ENCODE data around the gene PCNX2. TPM values are rescaled to one million over a fixed set of nuclear protein-coding genes. Genes with fewer than 3 reads are reported as not detected.

Gene PCNX2
- total RNA-seq, 1 donor from 2014 or later = 5.5 TPM

DNA sequence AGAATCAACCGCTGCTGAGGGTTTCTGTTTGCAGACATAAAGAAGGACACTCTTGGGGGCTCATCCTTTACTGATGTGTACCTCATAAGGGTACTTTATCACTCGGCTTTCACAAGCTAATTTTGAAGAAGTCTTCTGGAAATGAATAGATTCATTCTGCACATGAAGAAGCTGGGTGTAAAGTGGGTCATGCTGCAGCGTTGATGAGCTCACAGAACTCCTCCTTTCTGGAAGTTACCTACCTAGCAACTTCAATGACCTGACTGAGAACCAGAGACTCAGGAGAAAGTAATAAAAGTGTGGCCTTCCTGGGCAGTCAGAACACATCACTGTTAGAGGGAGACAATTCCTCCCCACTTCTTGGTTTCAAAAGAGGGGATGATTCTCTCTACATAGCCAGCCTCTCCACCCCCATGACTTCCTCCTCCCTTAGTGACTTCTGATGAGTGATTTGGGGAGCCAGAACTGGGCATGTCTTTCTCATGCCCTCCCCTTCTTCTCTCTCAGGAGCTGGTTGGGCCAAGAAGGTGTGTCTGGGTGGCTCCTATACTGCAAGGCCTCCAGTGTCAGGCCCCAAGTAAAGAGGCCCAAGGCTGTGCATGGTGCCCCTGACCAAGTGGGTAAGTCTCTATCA, 27.0 kb downstream of the PCNX2 start:
- no peak for DNase-seq (ENCODE audit: extremely low read depth, low read depth, low spot score)

DNA sequence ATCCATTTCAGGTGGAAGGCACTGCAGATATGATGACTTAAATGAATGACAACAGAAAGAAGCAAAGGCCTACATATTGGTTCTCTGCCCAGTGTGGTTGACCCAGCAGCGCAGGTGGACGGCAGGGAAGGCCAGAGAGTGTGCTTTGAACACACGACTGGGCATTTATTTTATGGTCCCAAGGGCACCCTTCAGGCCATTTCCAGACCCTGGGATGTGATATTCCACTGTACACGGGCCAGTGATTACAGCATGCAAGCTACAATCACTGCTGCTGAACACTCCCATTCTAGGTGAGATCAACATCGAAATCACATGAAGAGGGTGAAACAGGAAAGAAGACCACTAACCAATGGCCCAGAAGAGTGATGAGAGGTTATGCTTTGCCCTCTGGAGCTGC, 33.8 kb downstream of the PCNX2 start:
- DNase-seq (ENCODE audit: extremely low read depth, low read depth, low spot score) = no peak

DNA sequence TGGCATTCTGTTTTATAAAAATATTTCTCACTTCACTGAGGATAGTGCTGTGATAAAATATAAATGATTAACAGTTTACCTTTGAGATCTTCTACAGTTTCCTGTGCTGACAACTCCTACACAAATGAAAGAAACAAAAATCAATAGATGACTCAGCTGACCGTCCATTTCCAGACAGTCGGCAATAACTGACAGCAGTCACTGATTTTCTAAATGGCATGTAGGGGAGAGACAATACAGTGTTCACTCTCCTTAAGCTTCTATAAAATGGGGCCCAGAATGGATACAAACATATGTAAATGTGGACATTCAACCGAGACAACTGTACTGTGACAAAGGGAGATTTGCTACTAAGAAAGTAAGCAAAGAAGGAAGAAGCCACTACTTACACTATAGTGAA, 34.3 kb downstream of the PCNX2 start:
- no peak for DNase-seq (ENCODE audit: extremely low read depth, low read depth, low spot score)

DNA sequence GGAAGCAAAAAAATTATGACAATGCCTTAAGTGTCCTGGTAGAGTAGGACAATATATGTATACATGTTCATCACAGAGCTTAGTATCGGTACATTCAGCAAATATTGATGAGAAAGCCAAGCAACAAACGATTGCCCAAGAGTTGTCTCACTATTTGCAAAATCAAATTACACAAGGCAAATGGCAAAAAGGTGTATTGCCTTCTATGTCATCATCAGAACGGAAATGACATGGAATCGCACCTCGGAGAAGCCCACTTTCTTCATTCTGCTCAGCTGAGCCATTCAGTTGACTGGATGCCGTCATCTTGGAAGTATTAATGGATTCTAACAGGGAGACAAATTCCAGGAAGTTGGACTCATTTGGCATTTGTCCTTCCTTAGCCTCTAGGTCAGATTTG, 37.7 kb downstream of the PCNX2 start:
- no peak for DNase-seq (ENCODE audit: extremely low read depth, low read depth, low spot score)

DNA sequence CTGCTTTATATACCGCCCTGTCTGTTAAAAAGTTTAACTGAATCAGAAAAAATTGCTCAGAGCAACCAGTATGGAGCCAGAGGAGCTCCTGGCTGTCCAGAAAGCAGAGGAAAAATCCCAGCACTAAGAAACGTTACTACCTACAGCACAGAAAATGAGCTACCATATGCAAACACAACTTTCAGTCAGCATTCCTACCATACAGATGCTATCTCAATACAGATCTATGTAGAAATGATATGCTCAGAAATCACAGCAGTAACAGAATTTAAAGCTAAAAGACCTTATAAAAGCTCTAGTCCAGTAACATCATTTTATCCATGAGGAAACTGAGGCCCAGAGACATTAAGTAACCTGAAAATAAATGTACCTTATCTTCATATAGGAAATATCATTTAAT, 38.7 kb downstream of the PCNX2 start:
- no peak for DNase-seq (ENCODE audit: extremely low read depth, low read depth, low spot score)

DNA sequence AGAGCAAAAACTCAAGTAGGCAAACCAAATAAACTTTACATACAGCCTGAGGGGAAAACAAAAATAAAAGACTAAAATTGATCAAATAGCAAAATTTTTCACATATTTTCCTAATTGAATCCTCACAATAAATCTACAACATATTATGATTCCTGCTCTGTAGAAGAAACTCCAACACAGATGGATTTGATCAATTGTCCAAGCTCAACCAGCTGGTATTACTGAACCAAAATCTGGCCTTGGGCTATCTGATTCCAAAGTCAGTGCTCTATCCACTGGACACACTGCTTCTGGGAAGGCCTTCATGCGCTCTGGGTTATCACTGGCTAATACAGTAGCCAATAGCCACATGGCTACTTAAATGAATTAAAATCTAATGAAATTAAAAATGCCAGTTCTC, 39.3 kb downstream of the PCNX2 start:
- DNase-seq (ENCODE audit: extremely low read depth, low read depth, low spot score) = no peak

DNA sequence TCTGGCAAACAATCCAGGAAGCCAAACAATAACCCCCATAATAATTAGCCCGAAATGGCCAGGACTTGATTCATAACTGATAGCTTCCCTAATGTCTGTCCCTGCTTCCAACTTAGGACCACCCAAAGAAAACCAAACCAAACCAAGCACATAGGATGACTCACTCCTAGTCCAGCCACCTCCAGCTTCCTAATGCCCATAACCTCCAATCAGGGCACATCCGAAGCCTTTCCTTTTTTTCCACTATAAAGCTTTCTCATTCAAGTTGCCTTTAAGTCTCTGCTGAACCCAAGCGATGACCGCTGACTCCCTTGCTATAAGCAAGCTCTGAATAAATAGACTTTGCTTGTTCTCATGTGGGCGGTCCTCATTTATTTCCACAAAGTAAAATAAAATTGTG, 40.4 kb downstream of the PCNX2 start:
- DNase-seq (ENCODE audit: extremely low read depth, low read depth, low spot score) = no peak

DNA sequence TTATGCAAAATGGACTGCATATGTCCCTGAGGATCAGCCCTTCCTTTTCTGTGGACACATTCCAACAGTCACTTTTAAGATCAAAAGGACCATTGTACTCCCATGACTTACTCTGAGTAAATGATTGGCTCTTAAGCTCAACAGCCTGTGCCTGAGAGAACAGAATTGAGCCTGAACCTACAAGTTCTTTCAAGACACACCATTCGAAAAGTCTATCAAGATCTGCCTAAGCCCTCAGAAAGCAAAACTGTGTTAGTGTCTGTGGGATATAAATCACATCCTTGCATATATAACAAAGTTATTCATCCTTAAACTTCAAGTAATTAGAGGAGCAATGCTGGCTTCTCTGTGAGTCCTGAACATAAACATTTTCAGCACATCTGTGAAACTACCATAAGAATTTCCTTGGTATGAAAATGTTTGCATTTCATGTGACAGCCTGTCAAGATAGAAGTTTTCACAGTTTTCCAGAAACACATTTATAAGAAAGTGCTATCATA, 41.6 kb downstream of the PCNX2 start:
- no peak for DNase-seq (ENCODE audit: extremely low read depth, low read depth, low spot score)

DNA sequence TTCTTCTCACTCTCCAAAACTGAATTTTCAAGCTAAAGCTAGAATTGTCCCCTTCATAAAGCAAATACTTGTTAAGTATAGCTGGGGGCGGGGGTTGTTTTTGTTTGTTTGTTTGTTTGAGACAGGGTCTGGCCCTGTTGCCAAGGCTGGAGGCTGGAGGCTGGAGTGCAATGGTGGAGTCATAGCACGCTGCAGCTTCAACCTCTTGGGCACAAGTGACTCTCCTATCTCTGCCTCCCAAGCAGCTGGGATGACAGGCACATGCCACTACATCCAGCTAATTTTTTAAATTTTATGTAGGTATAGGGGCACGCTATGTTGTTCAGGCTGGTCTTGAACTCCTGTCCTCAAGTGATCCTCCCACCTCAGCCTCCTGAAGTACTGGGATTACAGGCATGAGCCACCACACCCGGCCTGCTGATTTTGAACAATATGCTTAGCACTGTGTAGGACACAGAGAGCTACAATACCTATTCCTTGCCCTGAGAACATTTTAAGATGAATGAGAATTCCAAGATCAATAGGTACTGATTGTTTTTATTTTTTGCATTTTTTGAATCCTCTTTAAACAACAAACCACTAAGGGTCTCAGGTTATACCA, 42.2 kb downstream of the PCNX2 start:
- DNase-seq (ENCODE audit: extremely low read depth, low read depth, low spot score) = no peak

DNA sequence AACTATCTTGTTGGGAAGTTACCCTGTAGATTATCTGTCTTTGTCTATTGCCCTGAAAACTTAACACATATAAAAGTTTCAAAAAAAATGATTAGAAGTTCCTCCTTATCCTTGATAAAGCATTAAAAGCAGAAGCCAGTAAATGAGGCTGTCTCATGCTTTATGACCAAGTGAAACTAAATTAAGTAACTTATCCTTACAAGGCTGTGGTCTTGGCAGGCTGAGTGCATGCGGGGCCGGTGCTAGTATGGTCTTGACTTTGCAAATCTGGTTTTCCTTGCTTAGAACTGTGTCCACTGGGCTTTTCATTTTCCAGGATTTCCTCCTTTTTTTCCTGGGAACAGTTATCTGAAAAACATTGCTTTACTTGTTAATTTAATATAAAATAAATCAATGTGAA, 43.1 kb downstream of the PCNX2 start:
- no peak for DNase-seq (ENCODE audit: extremely low read depth, low read depth, low spot score)

DNA sequence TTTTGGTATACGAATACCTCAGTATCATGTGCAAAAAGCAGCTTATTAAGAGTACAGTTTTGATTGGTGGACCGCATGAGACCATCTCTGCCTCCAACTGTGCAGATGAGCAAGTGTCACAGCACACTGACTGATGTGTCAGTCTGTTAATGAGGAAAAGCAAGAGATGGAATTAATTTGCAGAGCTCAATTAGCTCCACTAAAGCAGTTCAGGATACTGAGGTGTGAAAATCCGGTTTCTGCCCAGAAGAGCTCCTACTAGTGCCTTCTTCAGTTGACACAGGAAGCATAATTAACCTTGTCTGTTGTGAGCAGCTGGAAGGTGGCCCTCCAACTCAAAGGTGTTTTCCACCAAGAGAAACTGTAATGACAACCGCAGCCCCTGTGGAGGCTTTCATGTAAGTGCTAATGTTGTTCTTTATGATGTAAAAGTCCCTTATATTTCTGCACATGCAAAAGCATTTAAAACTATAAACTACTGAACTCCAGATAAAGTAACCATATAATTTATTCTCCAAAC, 44.3 kb downstream of the PCNX2 start:
- no peak for DNase-seq (ENCODE audit: extremely low read depth, low read depth, low spot score)

DNA sequence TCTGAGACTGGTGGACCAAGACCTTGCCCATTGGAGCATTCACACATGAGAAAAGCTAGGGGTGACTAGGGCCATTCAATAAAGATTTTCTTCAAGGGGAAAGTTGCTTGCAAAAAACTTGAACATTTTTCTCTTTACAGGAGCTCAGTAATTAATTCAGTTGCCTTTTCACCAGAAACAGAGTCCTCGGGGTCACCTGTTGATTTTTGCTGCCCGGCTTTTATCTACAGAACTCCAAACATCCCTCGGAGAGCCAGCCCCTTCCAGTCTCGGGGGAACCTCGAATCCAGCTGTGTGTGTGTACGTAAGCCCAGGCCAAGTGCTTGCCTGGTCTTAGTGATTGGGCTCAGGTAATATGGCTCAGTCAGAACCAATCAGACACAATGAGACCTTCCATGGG, 47.5 kb downstream of the PCNX2 start:
- DNase-seq (ENCODE audit: extremely low read depth, low read depth, low spot score) = no peak

DNA sequence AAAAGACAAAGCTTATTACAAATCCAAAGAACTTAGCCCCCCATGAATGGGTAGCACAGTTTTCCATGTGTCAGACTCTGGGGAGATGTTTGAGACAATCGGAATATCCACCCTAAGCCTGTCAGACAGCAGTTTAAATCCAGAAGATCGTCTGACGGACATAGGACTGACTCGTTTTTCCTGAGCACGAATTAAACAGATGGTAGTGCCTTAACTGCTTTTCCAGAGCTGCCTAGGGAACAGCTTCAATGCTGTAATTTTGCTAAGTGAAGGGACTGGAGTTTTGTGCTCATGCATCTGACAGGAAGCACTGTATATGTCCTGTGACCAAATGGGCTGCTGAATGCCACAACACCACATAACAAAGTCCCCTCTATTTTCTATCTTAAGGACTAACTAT, 48.6 kb downstream of the PCNX2 start:
- no peak for DNase-seq (ENCODE audit: extremely low read depth, low read depth, low spot score)

DNA sequence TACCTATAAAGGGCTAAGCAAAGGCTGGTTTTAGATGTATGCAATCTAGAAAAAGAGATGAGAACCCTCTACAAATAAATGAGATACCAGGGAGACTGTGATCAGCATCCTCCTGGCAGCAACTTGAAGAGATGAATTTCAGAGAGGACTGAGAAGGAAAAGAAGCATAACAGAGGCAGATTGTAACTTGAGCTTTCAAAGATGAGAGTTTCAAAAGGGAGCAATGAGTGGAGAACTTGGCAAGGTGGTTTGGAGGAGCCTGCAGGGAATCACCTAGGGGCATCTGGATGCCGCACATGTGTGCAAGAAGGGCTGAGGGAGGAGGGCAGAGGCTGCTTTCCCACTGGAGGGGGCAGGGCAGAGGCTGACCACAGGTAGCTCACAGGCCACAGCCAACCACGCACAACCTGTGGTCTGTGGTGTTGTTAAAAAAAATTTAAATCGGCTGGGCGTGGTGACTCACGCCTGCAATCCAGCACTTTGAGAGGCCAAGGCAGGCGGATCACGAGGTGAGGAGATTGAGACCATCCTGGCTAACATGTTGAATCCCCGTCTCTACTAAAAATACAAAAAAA, 50.2 kb downstream of the PCNX2 start:
- DNase-seq (ENCODE audit: extremely low read depth, low read depth, low spot score) = no peak

DNA sequence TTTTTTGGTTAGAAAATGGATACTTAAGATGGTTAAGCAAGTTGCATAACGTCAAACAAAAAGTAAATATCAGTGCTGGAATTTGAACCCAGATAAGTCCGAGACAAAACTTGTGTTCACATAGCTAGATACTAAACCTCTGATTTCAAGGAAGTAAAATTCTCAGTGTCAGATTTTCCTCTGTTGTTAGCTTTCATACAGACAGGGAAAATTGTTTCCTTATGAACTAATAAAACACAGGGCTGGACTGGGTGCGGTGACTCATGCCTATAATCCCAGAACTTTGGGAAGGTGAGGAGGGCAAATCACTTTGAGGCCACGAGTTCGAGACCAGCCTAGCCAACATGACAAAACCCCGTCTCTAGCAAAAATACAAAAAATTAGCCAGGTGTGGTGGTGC, 51.3 kb downstream of the PCNX2 start:
- DNase-seq (ENCODE audit: extremely low read depth, low read depth, low spot score) = no peak

DNA sequence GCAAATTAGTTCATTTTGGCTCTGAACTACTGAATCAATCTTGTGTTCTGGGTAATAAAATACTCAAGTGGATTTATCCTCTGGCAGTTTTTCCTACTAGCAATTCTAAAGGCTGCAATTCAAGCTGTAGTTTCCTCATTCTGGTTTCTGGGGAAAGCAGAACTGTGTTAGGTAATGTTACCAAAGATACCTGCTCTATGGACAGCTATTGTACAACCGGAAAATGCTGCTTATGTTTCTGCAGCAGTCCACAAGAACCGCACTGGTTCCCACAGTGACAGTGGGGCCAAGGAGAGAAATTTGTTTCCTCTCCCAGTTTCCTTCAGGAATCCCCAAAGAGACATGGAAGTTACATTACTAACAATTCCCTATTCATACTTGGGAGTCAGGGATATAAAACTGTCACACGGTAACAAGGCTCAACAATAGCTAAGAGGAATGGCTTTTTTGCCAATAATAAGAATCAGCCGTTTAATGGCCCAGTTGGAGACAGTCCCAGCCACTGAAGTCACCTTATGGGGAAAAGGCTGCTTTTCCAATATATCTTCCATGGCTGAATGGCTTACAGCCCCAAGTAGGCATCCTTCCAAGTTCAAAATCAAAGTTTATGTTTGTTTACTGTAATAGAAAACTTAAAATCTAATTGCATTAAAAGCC, 52.6 kb downstream of the PCNX2 start:
- DNase-seq (ENCODE audit: extremely low read depth, low read depth, low spot score) = no peak

DNA sequence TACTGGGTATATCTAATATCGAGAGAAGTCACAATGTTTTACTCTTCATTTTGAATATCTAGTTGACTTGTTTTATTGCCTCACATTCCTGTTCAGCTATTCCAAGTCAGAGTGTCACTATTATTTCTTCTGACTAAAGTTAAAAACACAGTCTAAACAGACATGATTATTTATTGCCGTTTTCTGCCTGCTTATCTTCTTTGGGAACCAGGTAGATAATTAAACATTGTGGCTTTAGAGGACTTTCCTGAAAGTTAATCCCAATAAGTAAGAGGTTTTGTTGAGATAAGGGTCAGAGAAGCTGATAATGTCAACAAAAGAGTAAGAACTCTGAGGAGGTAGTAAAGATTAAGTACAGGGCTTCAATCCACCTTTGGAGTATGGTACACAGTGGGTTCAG, 53.8 kb downstream of the PCNX2 start:
- no peak for DNase-seq (ENCODE audit: extremely low read depth, low read depth, low spot score)

DNA sequence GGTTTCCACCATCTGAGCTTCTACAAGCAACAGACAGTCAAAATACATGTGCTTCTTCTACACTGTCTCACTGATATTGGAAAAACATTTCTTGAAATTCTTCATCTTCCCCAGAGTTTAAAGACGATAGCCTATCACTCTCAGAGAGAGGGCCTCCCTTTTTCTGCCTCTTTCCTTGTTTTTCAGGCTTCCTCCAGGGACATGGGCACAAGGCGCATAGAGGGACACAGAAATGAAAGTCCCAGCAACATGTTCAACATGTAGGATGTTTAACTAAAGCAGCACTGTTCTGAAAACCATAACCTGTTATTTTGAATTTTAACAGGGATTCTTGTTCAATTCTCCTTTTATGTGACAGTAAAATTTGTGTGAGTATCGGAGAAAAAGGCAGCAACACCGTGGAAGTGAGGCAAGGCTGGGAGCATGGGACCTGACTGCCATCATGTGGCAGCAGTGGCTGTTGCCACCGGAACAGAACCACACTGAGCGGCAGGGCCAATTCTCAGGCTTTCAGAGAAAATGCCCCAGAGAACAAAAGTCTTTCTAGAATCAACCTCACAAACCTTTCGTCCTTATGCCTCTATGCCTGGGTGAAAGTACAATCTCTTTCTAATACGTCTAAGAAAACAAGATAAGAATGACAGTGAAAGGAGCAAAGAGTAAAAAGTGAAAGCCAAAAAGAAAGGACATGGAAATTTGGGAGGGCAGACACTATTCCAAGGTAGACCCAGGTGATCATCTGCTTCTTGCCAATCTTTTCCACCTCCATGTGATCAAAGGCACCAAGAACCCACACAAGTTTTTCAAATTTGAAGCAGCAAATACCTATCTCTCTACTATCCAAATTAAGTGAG, 54.5 kb downstream of the PCNX2 start:
- no peak for DNase-seq (ENCODE audit: extremely low read depth, low read depth, low spot score)

DNA sequence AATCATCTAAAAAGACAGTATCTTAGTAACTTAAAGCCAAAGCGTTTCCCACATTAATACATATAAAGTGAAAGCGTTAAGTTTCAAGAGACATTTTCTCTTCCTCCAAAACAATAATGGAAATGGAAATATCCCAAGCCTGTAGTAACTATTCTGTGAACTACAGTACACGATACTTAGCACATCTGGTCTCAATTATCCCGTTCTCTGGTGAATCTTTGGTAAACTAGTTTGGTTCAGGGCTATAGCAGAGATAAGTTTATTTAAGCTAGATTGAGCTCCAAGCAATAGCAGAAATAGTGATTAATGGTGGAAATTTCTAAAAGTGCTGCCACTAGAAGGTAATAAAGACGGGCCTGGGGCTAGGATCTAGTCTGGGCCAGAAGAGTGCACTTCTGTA, 55.2 kb downstream of the PCNX2 start:
- DNase-seq (ENCODE audit: extremely low read depth, low read depth, low spot score) = no peak

DNA sequence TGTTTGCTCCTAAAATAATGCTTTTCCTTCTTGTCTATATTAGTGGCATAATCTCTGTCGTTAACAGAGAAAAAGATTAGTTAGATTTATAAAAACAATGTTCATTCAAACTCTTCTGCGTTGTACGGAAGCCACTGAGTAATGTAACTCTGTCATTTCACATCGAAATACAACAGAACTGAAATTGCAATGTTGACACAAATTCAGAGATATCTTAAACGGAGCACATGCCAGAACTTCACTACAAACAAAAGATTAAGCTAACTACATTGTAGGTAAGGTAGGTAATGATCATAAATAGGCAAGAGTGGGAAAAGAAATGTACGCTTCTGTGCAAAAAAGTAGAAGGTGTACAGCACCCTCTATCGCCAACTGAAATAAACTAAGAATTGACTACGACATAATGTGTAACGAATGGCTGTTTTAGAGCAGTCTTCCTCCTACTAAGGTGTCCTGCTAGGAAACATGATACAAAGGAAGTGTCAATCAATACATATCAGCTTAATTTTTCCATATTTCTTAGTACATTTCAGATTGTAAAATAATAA, 56.6 kb downstream of the PCNX2 start:
- DNase-seq (ENCODE audit: extremely low read depth, low read depth, low spot score) = no peak

DNA sequence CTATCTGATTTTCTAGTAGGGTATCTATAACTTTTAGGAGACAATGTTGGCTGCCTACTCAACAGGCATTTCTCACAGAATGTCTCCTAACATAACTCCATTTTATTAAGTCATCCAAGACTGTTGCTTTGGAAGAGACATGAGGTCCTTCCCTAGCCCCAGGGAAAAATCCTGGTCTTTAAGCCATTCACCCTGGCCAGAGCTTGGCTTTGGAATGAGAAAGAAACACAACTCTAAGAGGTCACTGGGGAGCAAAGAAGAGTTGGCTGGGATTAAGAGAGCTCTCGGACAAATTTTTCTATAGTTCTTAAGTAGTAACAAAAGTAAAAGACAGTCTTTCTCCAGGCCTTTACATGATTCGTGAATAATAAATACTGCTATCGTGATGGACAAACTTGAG, 57.9 kb downstream of the PCNX2 start:
- no peak for DNase-seq (ENCODE audit: extremely low read depth, low read depth, low spot score)
